HFFc6 (cell line): ENCODE results near the gene DTNB. TPM values are rescaled to one million over a fixed set of nuclear protein-coding genes. Genes with fewer than 3 reads are reported as not detected.

Experiments
- DNase-seq: peaks from one replicate; pipeline ENCODE4 v3.0.0-alpha.2; 2018
- H3K27ac Mint-ChIP-seq: 2 replicates; pipeline ENCODE4 v1.8.0; 2020; ENCODE audit warnings: mild to moderate bottlenecking, mixed read lengths
- H3K27me3 Mint-ChIP-seq: 2 replicates; pipeline ENCODE4 v1.8.0; 2021; ENCODE audit warnings: mild to moderate bottlenecking, moderate library complexity, mixed read lengths; ENCODE audit not compliant: insufficient read depth
- H3K36me3 Mint-ChIP-seq: 2 replicates; pipeline ENCODE4 v1.8.0; 2021; ENCODE audit warnings: low read depth, mixed read lengths
- H3K4me1 Mint-ChIP-seq: 2 replicates; pipeline ENCODE4 v1.8.0; 2020; ENCODE audit warnings: low read depth, mixed read lengths
- H3K4me3 Mint-ChIP-seq: 2 replicates; pipeline ENCODE4 v1.8.0; 2020; ENCODE audit warnings: mild to moderate bottlenecking, moderate library complexity, mixed read lengths
- H3K9me3 Mint-ChIP-seq: 2 replicates; pipeline ENCODE4 v1.8.0; 2020; ENCODE audit warnings: mild to moderate bottlenecking, mixed read lengths
- CTCF ChIP-seq: fragments of 200-600 bp; sonication (generic); IDR thresholded peaks from 2 replicates; pipeline ENCODE4 v1.5.0; 2021; ENCODE audit warnings: antibody characterized with exemption, mild to moderate bottlenecking
- total RNA-seq, 6 experiments: library from RNA; stranded (reverse); fragmentation: NEBNext Ultra II Directional; extraction: Animal tissue kit (Norgen Biotek cat#: 25700); gene quantifications; 2 replicates in 1 of 6; 3 replicates in 5 of 6; pipeline ENCODE4 v1.2.3, GENCODE V29; 2021

Gene DTNB
- total RNA-seq, 6 experiments from 2014 or later: 4.2 to 6.2 (median 4.7) TPM

GRCh38 chr2:25654801-25655200, 18.6 kb downstream of the DTNB start:
- no peak for DNase-seq
- no peaks in the 10 kb centered on the region for H3K9me3 Mint-ChIP-seq
- no peak overlapping the region for H3K27ac Mint-ChIP-seq
- H3K36me3 Mint-ChIP-seq: no peaks in the 10 kb centered on the region
- peaks cover 3% of the 10 kb centered on the region for H3K27me3 Mint-ChIP-seq
- no peak overlapping the region for H3K4me3 Mint-ChIP-seq
- TF ChIP-seq CTCF: no peak
- H3K4me1 Mint-ChIP-seq: peaks cover 12% of the 10 kb centered on the region

GRCh38 chr2:25651782-25652455, 21.5 kb downstream of the DTNB start:
- Mint-ChIP-seq H3K36me3 (no peaks in the 10 kb centered on the region), H3K4me3 (no peak overlapping the region), H3K4me1 (peaks cover 12% of the 10 kb centered on the region), H3K27me3 (peaks cover 2% of the 10 kb centered on the region), H3K9me3 (no peaks in the 10 kb centered on the region), H3K27ac (no peak overlapping the region)
- TF ChIP-seq CTCF: no peak
- DNase-seq: no peak

- no peak for TF ChIP-seq CTCF
- peak; percentile 41 for DNase-seq
- Mint-ChIP-seq H3K4me3 (no peak overlapping the region), H3K9me3 (no peaks in the 10 kb centered on the region), H3K27me3 (peaks cover 2% of the 10 kb centered on the region), H3K36me3 (no peaks in the 10 kb centered on the region), H3K27ac (no peak overlapping the region), H3K4me1 (peaks cover 12% of the 10 kb centered on the region)
Observed at GRCh38 chr2:25651066-25651465, 22.3 kb downstream of the DTNB start.

GRCh38 chr2:25650256-25650655, 23.1 kb downstream of the DTNB start:
- TF ChIP-seq CTCF: no peak
- no peaks in the 10 kb centered on the region for H3K36me3 Mint-ChIP-seq
- H3K9me3 Mint-ChIP-seq: no peaks in the 10 kb centered on the region
- peaks cover 2% of the 10 kb centered on the region; the same call in 1 of the 2 replicates for H3K27me3 Mint-ChIP-seq
- H3K4me3 Mint-ChIP-seq: no peak overlapping the region
- no peak for DNase-seq
- H3K4me1 Mint-ChIP-seq: peaks cover 12% of the 10 kb centered on the region
- no peak overlapping the region for H3K27ac Mint-ChIP-seq

GRCh38 chr2:25649786-25650185, 23.6 kb downstream of the DTNB start:
- no peak for TF ChIP-seq CTCF
- Mint-ChIP-seq H3K9me3 (no peaks in the 10 kb centered on the region), H3K36me3 (no peaks in the 10 kb centered on the region), H3K4me3 (no peak overlapping the region), H3K27me3 (peaks cover 2% of the 10 kb centered on the region; the same call in 1 of the 2 replicates), H3K27ac (no peak overlapping the region), H3K4me1 (peaks cover 12% of the 10 kb centered on the region)
- DNase-seq: no peak
